ENCODE measurements around the gene USH2A. TPM values are rescaled to one million over a fixed set of nuclear protein-coding genes. Genes with fewer than 3 reads are reported as not detected.

Gene USH2A
- total RNA-seq, 1 experiment from 2014 or later: not detected

DNA sequence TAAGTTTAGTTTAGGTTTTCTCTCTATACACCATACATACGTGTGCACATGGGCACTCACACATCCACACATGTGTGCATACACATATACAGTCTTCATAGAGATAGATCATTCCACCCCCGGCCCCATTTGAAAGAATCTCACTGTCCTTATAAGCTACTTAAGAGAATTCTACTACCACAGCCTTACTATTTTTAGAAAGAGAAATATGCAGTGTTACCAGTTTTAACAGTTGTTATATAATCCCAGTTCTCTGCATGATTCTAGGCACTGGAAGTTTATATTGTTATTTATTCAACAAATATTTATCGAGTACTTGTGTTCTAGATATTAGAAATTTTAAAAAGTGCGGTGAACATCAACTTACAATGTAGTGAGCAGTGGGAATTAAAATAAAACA is 814.6 kb downstream of the USH2A start:
- no TSS peak for BruUV-seq (replicated peaks)
- DNase-seq (ENCODE audit: low read depth, low spot score) (no peak), ATAC-seq (no peak)
- Histone ChIP-seq H2AFZ (ENCODE audit: low read depth, low read length, poor library complexity, severe bottlenecking) (no peak overlapping the region), H3K4me1 (ENCODE audit: control insufficient read depth in 1 of 2, insufficient read depth in 2 of 2, low read length in 2 of 2) (no peaks in the 10 kb centered on the region), H3K4me3 (replicated peaks in 1 of 2; ENCODE audit: low read depth in 1 of 2, low read length in 2 of 2) (no peak overlapping the region), H3K79me2 (ENCODE audit: insufficient read depth, low read length) (peaks cover 16% of the 10 kb centered on the region), H4K20me1 (ENCODE audit: insufficient read depth) (no peaks in the 10 kb centered on the region), H3K36me3 (ENCODE audit: control insufficient read depth in 1 of 2, insufficient read depth in 2 of 2, low read length in 2 of 2) (peaks cover 26 to 28% of the 10 kb centered on the region in 2 experiments), H3K9ac (ENCODE audit: low read length) (no peak overlapping the region), H3K9me3 (ENCODE audit: control insufficient read depth in 1 of 2, insufficient read depth in 1 of 2, low read depth in 1 of 2, low read length in 2 of 2) (no peaks in the 10 kb centered on the region), H3K4me2 (ENCODE audit: low read length) (no peak overlapping the region), H3K9me2 (ENCODE audit: insufficient read depth) (no peaks in the 10 kb centered on the region), H3K27ac (ENCODE audit: low read depth, low read length) (no peak overlapping the region), H3K27me3 (ENCODE audit: insufficient read depth, low read length) (no peaks in the 10 kb centered on the region)
- ChIA-PET RAD21 (ENCODE audit: low non-redundant PET in 1 of 2, low total read pairs in 2 of 2, uncharacterized antibody in 2 of 2, unreplicated experiment in 2 of 2) (no interaction called here), CTCF (no interaction called here), POLR2A (no interaction called here)
- TF ChIP-seq POLR2A (IDR thresholded peaks at IDR 0.05; ENCODE audit: borderline replicate concordance, extremely low read depth, insufficient read depth, insufficient read length): no peak
- no peak for TF ChIP-seq YY1 (IDR thresholded peaks at IDR 0.05; ENCODE audit: extremely low read depth, insufficient replicate concordance, low read depth, low read length)
- no peak for TF ChIP-seq SIN3A (IDR thresholded peaks at IDR 0.05; ENCODE audit: low read depth)
- TF ChIP-seq ZFX (IDR thresholded peaks at IDR 0.05): no peak
- no peak for TF ChIP-seq ELF1 (IDR thresholded peaks at IDR 0.05; ENCODE audit: borderline replicate concordance, low read depth)
- no peak for TF ChIP-seq EZH2phosphoT487 (IDR thresholded peaks at IDR 0.05; ENCODE audit: borderline replicate concordance)
- intact Hi-C loops (cut with micrococcal nuclease): no loop called here

DNA sequence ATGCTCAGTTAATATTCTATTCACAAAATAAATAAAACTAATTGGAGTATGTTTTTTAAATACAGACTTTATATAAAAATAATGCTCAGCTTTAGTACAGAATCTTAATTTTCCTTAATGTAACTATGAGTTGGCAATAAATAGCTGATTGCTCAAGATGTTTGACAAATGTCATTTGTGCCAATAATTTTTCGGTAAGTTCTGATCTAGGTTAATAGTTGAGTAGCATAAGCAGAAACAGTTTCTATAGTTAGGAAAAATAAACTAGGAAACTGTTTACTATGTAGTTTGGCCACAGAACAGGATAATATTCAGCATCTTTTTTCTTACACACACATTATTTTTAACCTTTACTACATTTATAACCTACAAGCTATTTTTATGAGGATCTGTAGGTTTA is 815.8 kb downstream of the USH2A start:
- CTCF ChIA-PET: no interaction called here
- H3K9ac ChIP-seq (ENCODE audit: low read length): no peak overlapping the region
- H3K4me1 ChIP-seq (ENCODE audit: control insufficient read depth in 1 of 2, insufficient read depth in 2 of 2, low read length in 2 of 2): no peaks in the 10 kb centered on the region
- intact Hi-C loops (cut with micrococcal nuclease): no loop called here
- no peaks in the 10 kb centered on the region for H3K9me3 ChIP-seq (ENCODE audit: control insufficient read depth in 1 of 2, insufficient read depth in 1 of 2, low read depth in 1 of 2, low read length in 2 of 2)
- RAD21 ChIA-PET (ENCODE audit: low non-redundant PET in 1 of 2, low total read pairs in 2 of 2, uncharacterized antibody in 2 of 2, unreplicated experiment in 2 of 2): no interaction called here
- H2AFZ ChIP-seq (ENCODE audit: low read depth, low read length, poor library complexity, severe bottlenecking): no peak overlapping the region
- H3K4me2 ChIP-seq (ENCODE audit: low read length): no peak overlapping the region
- H3K27me3 ChIP-seq (ENCODE audit: insufficient read depth, low read length): no peaks in the 10 kb centered on the region
- no peak overlapping the region for H3K4me3 ChIP-seq (replicated peaks in 1 of 2; ENCODE audit: low read depth in 1 of 2, low read length in 2 of 2)
- no peak overlapping the region for H3K27ac ChIP-seq (ENCODE audit: low read depth, low read length)
- no peaks in the 10 kb centered on the region for H3K9me2 ChIP-seq (ENCODE audit: insufficient read depth)
- peaks cover 16 to 23% of the 10 kb centered on the region in 2 experiments for H3K36me3 ChIP-seq (ENCODE audit: control insufficient read depth in 1 of 2, insufficient read depth in 2 of 2, low read length in 2 of 2)
- no peak for ATAC-seq
- H4K20me1 ChIP-seq (ENCODE audit: insufficient read depth): no peaks in the 10 kb centered on the region
- no peak for DNase-seq (ENCODE audit: low read depth, low spot score)
- POLR2A ChIA-PET: no interaction called here
- no TSS peak for BruUV-seq (replicated peaks)
- 0 out of 2 replicates have a peak, but pooled peaks cover 5% of the 10 kb centered on the region for H3K79me2 ChIP-seq (ENCODE audit: insufficient read depth, low read length)
- TF ChIP-seq CBX3 (IDR thresholded peaks at IDR 0.05; ENCODE audit: low read depth) (no peak), POLR2AphosphoS5 (IDR thresholded peaks at IDR 0.05; ENCODE audit: low read depth, low read length) (no peak), EZH2 (IDR thresholded peaks at IDR 0.05) (no peak), YY1 (IDR thresholded peaks at IDR 0.05; ENCODE audit: extremely low read depth, insufficient replicate concordance, low read depth, low read length) (no peak), RAD21 (IDR thresholded peaks at IDR 0.05; ENCODE audit: low read depth) (no peak), ZNF274 (IDR thresholded peaks at IDR 0.05; ENCODE audit: low read depth, low read length) (no peak)
- TF ChIP-seq, protein P1, sequence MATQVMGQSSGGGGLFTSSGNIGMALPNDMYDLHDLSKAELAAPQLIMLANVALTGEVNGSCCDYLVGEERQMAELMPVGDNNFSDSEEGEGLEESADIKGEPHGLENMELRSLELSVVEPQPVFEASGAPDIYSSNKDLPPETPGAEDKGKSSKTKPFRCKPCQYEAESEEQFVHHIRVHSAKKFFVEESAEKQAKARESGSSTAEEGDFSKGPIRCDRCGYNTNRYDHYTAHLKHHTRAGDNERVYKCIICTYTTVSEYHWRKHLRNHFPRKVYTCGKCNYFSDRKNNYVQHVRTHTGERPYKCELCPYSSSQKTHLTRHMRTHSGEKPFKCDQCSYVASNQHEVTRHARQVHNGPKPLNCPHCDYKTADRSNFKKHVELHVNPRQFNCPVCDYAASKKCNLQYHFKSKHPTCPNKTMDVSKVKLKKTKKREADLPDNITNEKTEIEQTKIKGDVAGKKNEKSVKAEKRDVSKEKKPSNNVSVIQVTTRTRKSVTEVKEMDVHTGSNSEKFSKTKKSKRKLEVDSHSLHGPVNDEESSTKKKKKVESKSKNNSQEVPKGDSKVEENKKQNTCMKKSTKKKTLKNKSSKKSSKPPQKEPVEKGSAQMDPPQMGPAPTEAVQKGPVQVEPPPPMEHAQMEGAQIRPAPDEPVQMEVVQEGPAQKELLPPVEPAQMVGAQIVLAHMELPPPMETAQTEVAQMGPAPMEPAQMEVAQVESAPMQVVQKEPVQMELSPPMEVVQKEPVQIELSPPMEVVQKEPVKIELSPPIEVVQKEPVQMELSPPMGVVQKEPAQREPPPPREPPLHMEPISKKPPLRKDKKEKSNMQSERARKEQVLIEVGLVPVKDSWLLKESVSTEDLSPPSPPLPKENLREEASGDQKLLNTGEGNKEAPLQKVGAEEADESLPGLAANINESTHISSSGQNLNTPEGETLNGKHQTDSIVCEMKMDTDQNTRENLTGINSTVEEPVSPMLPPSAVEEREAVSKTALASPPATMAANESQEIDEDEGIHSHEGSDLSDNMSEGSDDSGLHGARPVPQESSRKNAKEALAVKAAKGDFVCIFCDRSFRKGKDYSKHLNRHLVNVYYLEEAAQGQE (IDR thresholded peaks at IDR 0.05; ENCODE audit: low read depth): no peak
- TF ChIP-seq, protein P2, sequence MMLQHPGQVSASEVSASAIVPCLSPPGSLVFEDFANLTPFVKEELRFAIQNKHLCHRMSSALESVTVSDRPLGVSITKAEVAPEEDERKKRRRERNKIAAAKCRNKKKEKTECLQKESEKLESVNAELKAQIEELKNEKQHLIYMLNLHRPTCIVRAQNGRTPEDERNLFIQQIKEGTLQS (IDR thresholded peaks at IDR 0.05): no peak
- TF ChIP-seq, protein P3, sequence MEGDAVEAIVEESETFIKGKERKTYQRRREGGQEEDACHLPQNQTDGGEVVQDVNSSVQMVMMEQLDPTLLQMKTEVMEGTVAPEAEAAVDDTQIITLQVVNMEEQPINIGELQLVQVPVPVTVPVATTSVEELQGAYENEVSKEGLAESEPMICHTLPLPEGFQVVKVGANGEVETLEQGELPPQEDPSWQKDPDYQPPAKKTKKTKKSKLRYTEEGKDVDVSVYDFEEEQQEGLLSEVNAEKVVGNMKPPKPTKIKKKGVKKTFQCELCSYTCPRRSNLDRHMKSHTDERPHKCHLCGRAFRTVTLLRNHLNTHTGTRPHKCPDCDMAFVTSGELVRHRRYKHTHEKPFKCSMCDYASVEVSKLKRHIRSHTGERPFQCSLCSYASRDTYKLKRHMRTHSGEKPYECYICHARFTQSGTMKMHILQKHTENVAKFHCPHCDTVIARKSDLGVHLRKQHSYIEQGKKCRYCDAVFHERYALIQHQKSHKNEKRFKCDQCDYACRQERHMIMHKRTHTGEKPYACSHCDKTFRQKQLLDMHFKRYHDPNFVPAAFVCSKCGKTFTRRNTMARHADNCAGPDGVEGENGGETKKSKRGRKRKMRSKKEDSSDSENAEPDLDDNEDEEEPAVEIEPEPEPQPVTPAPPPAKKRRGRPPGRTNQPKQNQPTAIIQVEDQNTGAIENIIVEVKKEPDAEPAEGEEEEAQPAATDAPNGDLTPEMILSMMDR (IDR thresholded peaks at IDR 0.05 in 2 of 3, conservative IDR thresholded peaks at IDR 0.05 in 1 of 3; ENCODE audit: borderline replicate concordance in 1 of 3, insufficient read depth in 1 of 3, low read depth in 2 of 3, low read length in 2 of 3): no peak

All from HCT116 (cell line).